OCI-LY3 (cell line): Measurements from ENCODE around the gene ALG11.

Source experiments
- H2AFZ ChIP-seq: fragments of 200-600, 300-600 bp; shearing (Covaris generic); 2 replicates; pipeline ENCODE4 v1.6.0; 2014; ENCODE audit warnings: antibody characterized with exemption, low read depth, low read length
- H3K27ac ChIP-seq: fragments of 200-600, 300-600 bp; sonication (generic); 2 replicates; pipeline ENCODE4 v1.5.1; 2014; ENCODE audit warnings: mild to moderate bottlenecking, low read length, moderate library complexity, mixed read lengths
- H3K27me3 ChIP-seq: fragments of 200-600, 300-600 bp; sonication (generic); 2 replicates; pipeline ENCODE4 v1.6.1; 2014; ENCODE audit warnings: low read depth, low read length, mixed read lengths
- H3K36me3 ChIP-seq: fragments of 200-600, 300-600 bp; sonication (generic); replicated peaks from 2 replicates; pipeline ENCODE3; 2014; ENCODE audit warnings: low read depth, low read length, mixed read lengths
- H3K4me1 ChIP-seq: fragments of 300-600, 200-600 bp; sonication (generic); 2 replicates; pipeline ENCODE4 v1.6.1; 2014; ENCODE audit warnings: low read length, mixed read lengths
- H3K4me2 ChIP-seq: fragments of 200-600, 300-600 bp; sonication (generic); 2 replicates; pipeline ENCODE4 v1.6.1; 2014; ENCODE audit warnings: low read length, mixed read lengths
- H3K4me3 ChIP-seq: fragments of 300-600, 200-600 bp; sonication (generic); 2 replicates; pipeline ENCODE4 v1.5.1; 2014; ENCODE audit warnings: antibody characterized with exemption, mild to moderate bottlenecking, low read length, moderate library complexity
- H3K79me2 ChIP-seq: fragments of 300-600, 200-600 bp; shearing (Covaris generic); 2 replicates; pipeline ENCODE4 v1.6.1; 2014; ENCODE audit warnings: mild to moderate bottlenecking, low read length, mixed read lengths
- H3K9ac ChIP-seq: fragments of 300-600, 200-600 bp; shearing (Covaris generic); 2 replicates; pipeline ENCODE4 v1.6.0; 2014; ENCODE audit warnings: mild to moderate bottlenecking, low read length, moderate library complexity
- H3K9me3 ChIP-seq: fragments of 200-600, 300-600 bp; shearing (Covaris generic); 2 replicates; pipeline ENCODE4 v1.6.1; 2014; ENCODE audit warnings: low read length, mixed read lengths; ENCODE audit not compliant: insufficient read depth
- H4K20me1 ChIP-seq: fragments of 200-600, 300-600 bp; sonication (generic); 2 replicates; pipeline ENCODE4 v1.6.1; 2016; ENCODE audit warnings: low read length, mixed read lengths; ENCODE audit not compliant: insufficient read depth
- EZH2phosphoT487 ChIP-seq: fragments of 200-600 bp; shearing (Covaris generic); IDR thresholded peaks from 2 replicates; pipeline ENCODE4 v1.6.1; 2018; ENCODE audit warnings: antibody characterized with exemption, mixed run types, low read depth
- TF ChIP-seq, protein P1 (sequence below): fragments of 200-600, 300-600 bp; sonication (generic); IDR thresholded peaks from 2 replicates; pipeline ENCODE4 v1.5.1; 2014; ENCODE audit warnings: antibody characterized with exemption, low read length, low read depth

ALG11 gene

GRCh38 chr13:52011632-52012511 is at the start of gene ALG11:
Gene ALG11, plus strand, starts transcription at chr13:52012398. Its CDS starts 21 bp downstream, at chr13:52012419.
- H3K9me3 ChIP-seq, result no peaks in the 10 kb centered on the region
- H3K4me2 ChIP-seq, result peak within 1 kb of the TSS; percentile 82
- H3K4me3 ChIP-seq, result peak within 1 kb of the TSS; percentile 86
- H3K27me3 ChIP-seq, result peaks cover 17% of the 10 kb centered on the region
- peaks cover 39% of the 10 kb centered on the region for H3K79me2 ChIP-seq
- TF ChIP-seq, protein P1, sequence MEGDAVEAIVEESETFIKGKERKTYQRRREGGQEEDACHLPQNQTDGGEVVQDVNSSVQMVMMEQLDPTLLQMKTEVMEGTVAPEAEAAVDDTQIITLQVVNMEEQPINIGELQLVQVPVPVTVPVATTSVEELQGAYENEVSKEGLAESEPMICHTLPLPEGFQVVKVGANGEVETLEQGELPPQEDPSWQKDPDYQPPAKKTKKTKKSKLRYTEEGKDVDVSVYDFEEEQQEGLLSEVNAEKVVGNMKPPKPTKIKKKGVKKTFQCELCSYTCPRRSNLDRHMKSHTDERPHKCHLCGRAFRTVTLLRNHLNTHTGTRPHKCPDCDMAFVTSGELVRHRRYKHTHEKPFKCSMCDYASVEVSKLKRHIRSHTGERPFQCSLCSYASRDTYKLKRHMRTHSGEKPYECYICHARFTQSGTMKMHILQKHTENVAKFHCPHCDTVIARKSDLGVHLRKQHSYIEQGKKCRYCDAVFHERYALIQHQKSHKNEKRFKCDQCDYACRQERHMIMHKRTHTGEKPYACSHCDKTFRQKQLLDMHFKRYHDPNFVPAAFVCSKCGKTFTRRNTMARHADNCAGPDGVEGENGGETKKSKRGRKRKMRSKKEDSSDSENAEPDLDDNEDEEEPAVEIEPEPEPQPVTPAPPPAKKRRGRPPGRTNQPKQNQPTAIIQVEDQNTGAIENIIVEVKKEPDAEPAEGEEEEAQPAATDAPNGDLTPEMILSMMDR, result no peak
- no peak for TF ChIP-seq EZH2phosphoT487
- H3K9ac ChIP-seq, result peak within 1 kb of the TSS; percentile 74
- no peaks in the 10 kb centered on the region for H3K36me3 ChIP-seq
- peaks cover 13% of the 10 kb centered on the region for H3K4me1 ChIP-seq
- H4K20me1 ChIP-seq, result no peaks in the 10 kb centered on the region
- no peak within 1 kb of the TSS for H3K27ac ChIP-seq
- peak within 1 kb of the TSS; percentile 74 for H2AFZ ChIP-seq

DNA sequence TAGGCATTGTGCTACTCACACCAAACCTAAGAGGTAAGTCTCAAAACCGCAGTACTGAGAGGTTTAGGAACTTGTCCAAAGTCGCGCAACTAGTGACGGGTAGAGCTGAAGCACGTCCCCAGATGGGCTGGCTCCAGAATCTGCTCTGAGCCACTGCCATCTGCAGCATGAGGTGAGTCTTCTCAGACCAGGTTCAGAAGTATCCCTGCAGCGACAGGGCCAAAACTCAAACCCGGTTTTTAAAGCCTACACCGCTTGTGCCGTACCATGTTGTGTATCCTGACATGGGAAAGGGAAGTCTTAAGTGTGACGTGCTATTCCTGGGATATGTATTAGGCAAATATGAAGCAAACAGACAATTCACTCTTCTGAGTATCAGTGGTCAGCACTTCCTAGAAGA is 46.0 kb upstream of the ALG11 start:
- Histone ChIP-seq H3K4me1 (peaks cover 6% of the 10 kb centered on the region; the same call in 1 of the 2 replicates), H3K36me3 (no peaks in the 10 kb centered on the region), H3K9me3 (no peaks in the 10 kb centered on the region), H3K79me2 (no peaks in the 10 kb centered on the region), H3K27me3 (no peaks in the 10 kb centered on the region), H2AFZ (no peak overlapping the region), H3K4me3 (no peak overlapping the region), H3K9ac (no peak overlapping the region), H3K4me2 (no peak overlapping the region), H4K20me1 (no peaks in the 10 kb centered on the region), H3K27ac (no peak overlapping the region)
- no peak for TF ChIP-seq EZH2phosphoT487
- TF ChIP-seq, protein P1, result no peak

DNA sequence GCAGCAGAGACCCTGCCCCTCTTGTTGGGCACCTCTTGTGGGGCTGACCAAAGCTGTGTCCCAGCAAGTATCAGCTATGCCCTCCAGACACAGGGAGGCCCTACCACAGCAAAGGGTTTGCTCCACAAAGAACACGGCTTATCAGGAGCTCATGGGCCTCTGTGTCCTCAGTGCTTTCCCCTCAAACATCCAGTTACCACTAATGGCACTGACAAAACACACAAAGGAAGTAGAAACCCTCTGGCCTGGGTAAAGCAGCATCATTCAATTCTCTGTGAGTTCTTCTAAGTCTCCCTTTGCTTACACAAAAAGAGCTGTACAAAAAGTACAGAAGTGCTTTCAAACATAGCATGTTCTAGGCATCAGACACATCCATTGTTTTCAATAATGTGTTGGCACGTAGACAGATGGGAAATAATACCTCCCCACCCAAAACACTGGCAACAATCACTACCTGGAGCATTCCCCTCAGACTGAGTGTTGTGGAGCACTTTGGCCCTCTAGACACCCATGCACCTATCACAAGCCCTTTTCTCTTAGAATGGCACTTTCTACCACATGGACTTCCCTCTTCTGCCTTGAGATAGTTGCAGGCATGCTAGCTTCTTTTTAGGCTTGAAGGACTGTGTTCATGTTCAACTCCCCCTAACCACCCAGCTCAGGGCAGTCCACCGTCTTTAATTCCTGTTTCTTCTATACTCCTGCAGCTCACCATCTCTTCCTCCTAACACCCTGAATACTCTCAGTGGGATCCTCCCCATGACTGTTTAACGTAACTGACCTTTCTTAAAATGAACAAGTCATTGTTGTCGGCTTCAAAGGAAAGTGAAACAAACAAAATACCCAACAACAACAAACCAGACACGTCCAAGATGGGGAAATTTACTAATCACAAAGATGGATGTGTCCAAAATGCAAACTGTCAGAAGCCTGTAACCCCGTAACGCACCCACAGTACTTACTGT is 44.4 kb upstream of the ALG11 start:
- H4K20me1 ChIP-seq, result no peaks in the 10 kb centered on the region
- no peaks in the 10 kb centered on the region for H3K27me3 ChIP-seq
- H3K4me3 ChIP-seq, result no peak overlapping the region
- H3K9ac ChIP-seq, result no peak overlapping the region
- no peaks in the 10 kb centered on the region for H3K9me3 ChIP-seq
- no peak overlapping the region for H3K4me2 ChIP-seq
- no peaks in the 10 kb centered on the region for H3K4me1 ChIP-seq
- TF ChIP-seq, protein P1, result no peak
- TF ChIP-seq EZH2phosphoT487, result no peak
- no peak overlapping the region for H2AFZ ChIP-seq
- H3K79me2 ChIP-seq, result no peaks in the 10 kb centered on the region
- no peaks in the 10 kb centered on the region for H3K36me3 ChIP-seq
- no peak overlapping the region for H3K27ac ChIP-seq

DNA sequence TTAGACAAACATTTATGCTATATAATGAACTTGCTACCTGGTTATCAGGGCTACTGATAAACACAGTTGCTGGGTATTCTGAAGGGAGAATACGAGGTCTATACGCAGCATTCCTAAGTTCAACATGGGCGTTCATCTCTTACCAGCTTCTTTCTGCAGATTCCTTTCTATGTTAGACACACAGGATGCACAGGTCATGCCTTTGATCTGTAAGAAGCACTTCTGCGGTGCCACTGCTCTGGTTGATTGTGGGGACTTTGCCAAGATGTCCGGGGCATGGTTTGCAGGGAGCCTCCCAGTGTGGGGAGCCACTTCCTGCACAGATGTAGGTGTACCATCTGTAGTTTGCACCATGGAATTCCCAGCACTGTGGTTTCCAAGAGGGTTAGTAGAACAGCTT is 41.8 kb upstream of the ALG11 start:
- H3K9ac ChIP-seq, result no peak overlapping the region

More for the DNA sequence above, 41.8 kb upstream of the ALG11 start:
- H2AFZ ChIP-seq, result no peak overlapping the region
- no peak overlapping the region for H3K4me2 ChIP-seq
- H3K27me3 ChIP-seq, result no peaks in the 10 kb centered on the region
- H3K4me1 ChIP-seq, result peaks cover 4% of the 10 kb centered on the region; the same call in 1 of the 2 replicates
- no peak overlapping the region for H3K27ac ChIP-seq
- no peaks in the 10 kb centered on the region for H3K9me3 ChIP-seq
- no peaks in the 10 kb centered on the region for H4K20me1 ChIP-seq
- no peaks in the 10 kb centered on the region for H3K36me3 ChIP-seq
- no peaks in the 10 kb centered on the region for H3K79me2 ChIP-seq
- no peak for TF ChIP-seq EZH2phosphoT487
- TF ChIP-seq, protein P1, result no peak
- no peak overlapping the region for H3K4me3 ChIP-seq
